ENCODE results near the gene CRISPLD2.

DNA sequence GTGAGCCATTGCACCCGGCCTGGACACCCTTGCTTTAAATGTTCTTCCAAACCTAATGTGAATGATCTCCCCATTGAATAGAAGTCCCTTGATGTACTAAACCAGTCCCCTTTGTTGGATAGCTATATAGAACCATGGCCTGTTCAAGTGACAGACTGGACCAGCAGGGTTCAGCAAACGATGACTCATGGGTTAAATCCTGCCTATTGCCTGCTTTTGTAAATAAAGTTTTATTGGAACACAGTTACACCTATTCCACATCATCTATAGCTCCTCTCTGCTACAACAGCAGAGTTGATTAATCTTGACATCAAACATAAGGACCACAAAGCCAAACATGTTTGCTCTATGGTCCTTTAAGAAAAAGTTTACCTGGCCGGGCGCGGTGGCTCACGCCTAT lies 56.1 kb downstream of the CRISPLD2 start:
- TF ChIP-seq, protein P1, sequence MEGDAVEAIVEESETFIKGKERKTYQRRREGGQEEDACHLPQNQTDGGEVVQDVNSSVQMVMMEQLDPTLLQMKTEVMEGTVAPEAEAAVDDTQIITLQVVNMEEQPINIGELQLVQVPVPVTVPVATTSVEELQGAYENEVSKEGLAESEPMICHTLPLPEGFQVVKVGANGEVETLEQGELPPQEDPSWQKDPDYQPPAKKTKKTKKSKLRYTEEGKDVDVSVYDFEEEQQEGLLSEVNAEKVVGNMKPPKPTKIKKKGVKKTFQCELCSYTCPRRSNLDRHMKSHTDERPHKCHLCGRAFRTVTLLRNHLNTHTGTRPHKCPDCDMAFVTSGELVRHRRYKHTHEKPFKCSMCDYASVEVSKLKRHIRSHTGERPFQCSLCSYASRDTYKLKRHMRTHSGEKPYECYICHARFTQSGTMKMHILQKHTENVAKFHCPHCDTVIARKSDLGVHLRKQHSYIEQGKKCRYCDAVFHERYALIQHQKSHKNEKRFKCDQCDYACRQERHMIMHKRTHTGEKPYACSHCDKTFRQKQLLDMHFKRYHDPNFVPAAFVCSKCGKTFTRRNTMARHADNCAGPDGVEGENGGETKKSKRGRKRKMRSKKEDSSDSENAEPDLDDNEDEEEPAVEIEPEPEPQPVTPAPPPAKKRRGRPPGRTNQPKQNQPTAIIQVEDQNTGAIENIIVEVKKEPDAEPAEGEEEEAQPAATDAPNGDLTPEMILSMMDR (conservative IDR thresholded peaks at IDR 0.05 in 1 of 2, IDR thresholded peaks at IDR 0.05 in 1 of 2; ENCODE audit: low read depth in 1 of 2, low read length in 2 of 2), result no peak
- no peak for TF ChIP-seq EZH2 (IDR thresholded peaks at IDR 0.05; ENCODE audit: low read length, missing control alignments)
